GOT3 (cell line): ENCODE data around the gene CNIH1.
"Not testable (repeated sequence)": the region's sequence is repeated elsewhere in the genome, so short reads cannot be mapped to it uniquely, and the experiment has no call there.

Experiments
- DNase-seq: peaks from one replicate; lab custom pipeline; 2025; ENCODE audit warnings: mixed read lengths; lab: John Stamatoyannopoulos, UW

The CNIH1 gene

DNA sequence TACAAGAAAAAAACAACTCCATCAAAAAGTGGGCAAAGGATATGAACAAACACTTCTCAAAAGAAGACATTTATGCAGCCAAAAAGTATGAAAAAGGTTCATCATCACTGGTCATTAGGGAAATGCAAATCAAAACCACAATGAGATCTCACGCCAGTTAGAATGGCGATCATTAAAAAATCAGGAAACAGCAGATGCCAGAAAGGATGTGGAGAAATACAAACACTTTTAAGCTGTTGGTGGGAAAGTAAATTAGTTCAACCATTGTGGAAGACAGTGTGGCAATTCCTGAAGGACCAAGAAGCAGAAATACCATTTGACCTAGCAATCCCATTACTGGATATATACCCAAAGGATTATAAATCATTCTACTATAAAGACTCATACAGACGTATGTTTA, 60.6 kb downstream of the CNIH1 start:
- DNase-seq, result not testable (repeated sequence)

DNA sequence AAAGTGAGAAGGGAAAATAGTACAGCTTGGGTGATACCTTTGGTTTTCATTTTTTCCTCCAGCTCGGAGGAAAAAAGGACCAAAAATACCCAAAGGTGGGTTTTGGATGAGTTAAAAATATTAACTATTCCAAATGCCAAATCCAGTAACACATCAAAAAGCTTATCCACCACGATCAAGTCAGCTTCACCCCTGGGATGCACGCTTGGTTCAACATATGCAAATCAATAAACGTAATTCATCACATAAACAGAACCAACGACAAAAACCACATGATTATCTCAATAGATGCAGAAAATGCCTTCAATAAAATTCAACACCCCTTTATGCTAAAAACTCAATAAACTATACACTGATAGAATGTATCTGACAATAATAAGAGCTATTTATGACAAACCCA, 62.3 kb downstream of the CNIH1 start:
- not testable (repeated sequence) for DNase-seq

DNA sequence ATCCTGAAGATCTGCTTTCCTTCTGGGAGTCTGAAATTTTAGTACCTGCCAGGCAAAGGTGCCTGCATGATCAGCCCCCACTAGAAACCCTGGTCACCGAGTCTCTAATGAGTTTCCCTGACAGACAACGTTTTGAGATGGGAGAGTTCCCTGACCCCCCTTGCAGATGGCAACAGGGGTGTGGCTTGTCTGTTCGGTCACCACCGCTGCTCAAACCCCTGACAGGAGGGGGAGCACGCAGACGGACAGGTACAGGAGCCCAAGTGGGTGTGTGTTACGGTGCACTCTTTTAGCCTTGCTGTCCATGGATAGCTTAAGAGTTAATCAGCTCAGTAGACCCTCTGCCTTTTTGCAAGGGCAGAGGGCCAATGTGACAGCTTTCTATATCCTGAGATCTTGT, 63.7 kb downstream of the CNIH1 start:
- no peak for DNase-seq

DNA sequence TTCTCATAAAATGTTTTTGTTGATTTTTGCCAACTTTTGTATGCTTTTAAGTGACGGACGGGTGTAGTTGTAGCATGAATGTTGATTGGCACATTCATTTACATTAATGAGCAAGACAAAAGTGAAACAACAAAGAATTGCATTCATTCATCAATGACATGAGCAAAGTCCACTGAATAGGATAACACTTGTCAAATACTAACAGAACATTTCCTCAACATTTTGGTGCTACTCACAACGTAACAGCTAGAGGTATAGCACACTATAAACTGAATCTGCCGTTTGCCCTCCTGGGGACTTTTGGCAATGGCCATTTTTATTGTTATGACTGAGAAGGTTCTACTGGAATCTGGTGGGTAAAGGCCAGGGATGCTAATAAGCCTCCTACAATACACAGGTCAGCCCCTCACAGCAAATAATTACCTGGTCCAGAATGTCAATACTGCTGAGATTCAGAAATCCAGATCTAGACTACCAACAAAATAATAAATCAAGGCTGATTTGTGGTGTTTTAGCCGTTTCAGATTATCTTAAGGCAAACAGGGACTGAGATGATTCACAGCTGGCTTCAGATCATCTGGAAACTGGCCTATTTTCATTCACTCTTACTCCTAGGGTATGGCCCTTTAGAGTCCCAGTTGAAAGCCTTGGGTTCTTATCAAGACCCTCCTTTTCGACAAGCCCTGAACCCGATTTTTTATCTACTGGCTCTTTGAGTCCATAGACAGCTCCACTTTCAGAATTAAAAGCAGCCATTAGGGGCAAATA, 66.9 kb downstream of the CNIH1 start:
- no peak for DNase-seq
